Epithelial cell of esophagus (primary cell): ENCODE data around the gene FTCDNL1.

Experiments used
- DNase-seq: peaks from one replicate; pipeline ENCODE4 v3.0.0; 2010; ENCODE audit warnings: low read depth
- H3K4me3 ChIP-seq: 2 replicates; pipeline ENCODE4 v1.5.1; 2011; ENCODE audit warnings: mild to moderate bottlenecking, low read length, control low read depth
- CTCF ChIP-seq: IDR thresholded peaks from 2 replicates; pipeline ENCODE4 v1.5.1; 2011; ENCODE audit warnings: low read depth, mild to moderate bottlenecking, low read length, control low read depth, inconsistent platforms; ENCODE audit not compliant: insufficient read depth; ENCODE audit errors: missing control alignments

FTCDNL1 gene

GRCh38 chr2:199811346-199811745, 39.6 kb downstream of the FTCDNL1 start:
- no peak for TF ChIP-seq CTCF
- DNase-seq, result peak; percentile 10
- H3K4me3 ChIP-seq, result no peak overlapping the region

- TF ChIP-seq CTCF, result no peak
- no peak for DNase-seq
- H3K4me3 ChIP-seq, result no peak overlapping the region
Observed at GRCh38 chr2:199810422-199811171, 40.4 kb downstream of the FTCDNL1 start.

- H3K4me3 ChIP-seq, result no peak overlapping the region
- no peak for TF ChIP-seq CTCF
- no peak for DNase-seq
Observed at GRCh38 chr2:199807966-199808365, 43.0 kb downstream of the FTCDNL1 start.

GRCh38 chr2:199806179-199806578, 44.8 kb downstream of the FTCDNL1 start:
- H3K4me3 ChIP-seq, result no peak overlapping the region
- TF ChIP-seq CTCF, result no peak
- DNase-seq, result no peak

GRCh38 chr2:199804831-199805230, 46.2 kb downstream of the FTCDNL1 start:
- peak; percentile 15 for DNase-seq
- TF ChIP-seq CTCF, result no peak
- no peak overlapping the region for H3K4me3 ChIP-seq

GRCh38 chr2:199798831-199799580, 52.0 kb downstream of the FTCDNL1 start:
- H3K4me3 ChIP-seq, result no peak overlapping the region
- no peak for TF ChIP-seq CTCF
- DNase-seq, result no peak
